GM18505 (cell line): ENCODE data around the gene POLR1D.

Experiments used
- ATAC-seq: cut with Tn5 transposase; IDR thresholded peaks from one replicate; pipeline ENCODE4 v1.9.1; 2021; ENCODE audit not compliant: unreplicated experiment
- POLR2A ChIP-seq: IDR thresholded peaks from 4 replicates; pipeline ENCODE4 v1.6.1; 2011; ENCODE audit warnings: borderline replicate concordance; ENCODE audit not compliant: insufficient read depth, insufficient read length; ENCODE audit errors: extremely low read depth

Gene POLR1D

DNA sequence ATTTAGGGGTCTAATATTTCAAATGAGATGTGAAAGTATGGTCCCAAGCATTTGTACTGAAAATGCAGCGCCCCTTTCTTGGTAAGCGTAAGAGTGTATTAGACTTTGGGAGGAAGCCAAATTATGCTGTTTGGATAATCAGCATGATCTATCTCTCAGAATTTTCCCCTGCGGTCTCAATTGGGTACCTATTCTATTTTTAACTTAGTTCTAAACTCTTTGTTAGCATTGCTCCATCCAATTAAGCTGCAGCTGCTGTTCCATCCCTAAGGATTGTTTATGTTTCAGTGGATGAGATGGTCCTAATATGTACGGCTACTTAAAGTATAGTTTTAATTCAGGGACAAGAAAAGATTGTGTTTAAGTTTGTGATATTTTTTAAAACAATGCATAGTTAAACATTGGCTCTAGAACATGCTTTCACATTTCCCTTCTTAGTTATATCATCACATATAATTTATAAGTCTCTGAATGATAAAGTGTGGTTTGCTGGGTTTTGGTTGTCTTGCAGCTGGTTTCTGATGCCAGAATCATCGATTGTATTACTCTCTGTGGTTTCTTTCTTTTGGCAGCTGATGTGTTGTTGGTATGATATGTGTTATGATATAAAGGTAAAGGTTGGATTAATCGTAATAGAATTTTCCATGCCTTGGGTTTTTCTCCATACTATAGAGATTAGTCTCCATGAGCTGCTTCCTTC lies 15.0 kb downstream of the POLR1D start:
- no peak for TF ChIP-seq POLR2A

DNA sequence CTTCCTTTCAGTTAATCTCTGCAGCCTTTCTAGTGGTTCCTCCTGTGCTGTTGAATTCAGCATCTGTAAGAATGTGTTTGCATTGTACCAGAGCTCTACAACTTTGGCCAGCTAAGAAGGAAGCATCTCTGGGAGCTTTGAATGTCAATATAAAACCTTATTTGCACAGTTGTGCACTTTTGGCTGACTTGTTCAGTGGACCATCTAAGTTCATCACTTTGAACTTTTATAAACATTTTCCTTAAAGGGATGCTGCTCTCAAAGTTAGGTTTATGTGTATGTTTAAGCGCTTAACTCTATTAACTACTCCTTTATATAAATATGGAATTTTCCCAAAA lies 15.6 kb downstream of the POLR1D start:
- TF ChIP-seq POLR2A: no peak
- ATAC-seq: no peak

More for the DNA sequence above, 15.0 kb downstream of the POLR1D start:
- no peak for ATAC-seq

DNA sequence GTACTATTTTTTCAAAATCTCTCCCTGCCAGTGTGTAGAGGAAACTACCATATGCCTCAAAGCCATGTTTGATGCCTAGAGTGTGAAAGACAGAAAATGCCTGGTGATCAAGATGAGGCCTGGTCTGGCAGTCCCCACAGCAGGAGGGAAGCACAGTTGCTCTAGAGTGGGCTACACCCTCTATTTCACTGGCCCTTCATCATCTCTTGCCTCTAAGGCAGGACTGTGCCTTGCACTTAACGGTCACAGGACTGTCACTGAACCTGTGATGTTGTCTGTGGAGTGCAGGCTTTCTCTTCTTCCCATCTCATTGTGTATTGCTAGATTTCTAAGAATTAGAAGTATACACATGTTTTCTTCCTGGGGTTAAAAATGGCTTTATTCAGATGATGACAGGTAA lies 16.3 kb downstream of the POLR1D start:
- TF ChIP-seq POLR2A: no peak
- ATAC-seq: no peak

DNA sequence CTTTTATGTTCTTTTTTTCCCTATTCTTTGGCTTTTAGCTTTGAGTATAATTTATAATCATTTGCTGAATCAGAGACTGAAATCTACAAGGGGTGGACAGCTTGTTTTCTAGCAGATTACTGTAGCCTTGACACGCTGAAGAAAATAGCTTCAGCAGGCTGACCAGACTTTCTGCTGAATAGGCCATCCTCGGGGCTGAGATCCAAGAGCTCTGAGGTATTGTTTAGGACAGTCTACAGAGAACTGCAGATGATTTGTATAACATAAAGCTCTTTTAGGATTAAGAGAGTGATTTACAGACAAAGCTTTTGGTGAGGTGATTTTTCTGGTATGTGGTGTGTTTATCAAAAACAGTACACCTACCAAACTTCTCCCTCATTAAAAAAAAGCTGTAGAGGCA lies 16.8 kb downstream of the POLR1D start:
- no peak for ATAC-seq
- TF ChIP-seq POLR2A: no peak

DNA sequence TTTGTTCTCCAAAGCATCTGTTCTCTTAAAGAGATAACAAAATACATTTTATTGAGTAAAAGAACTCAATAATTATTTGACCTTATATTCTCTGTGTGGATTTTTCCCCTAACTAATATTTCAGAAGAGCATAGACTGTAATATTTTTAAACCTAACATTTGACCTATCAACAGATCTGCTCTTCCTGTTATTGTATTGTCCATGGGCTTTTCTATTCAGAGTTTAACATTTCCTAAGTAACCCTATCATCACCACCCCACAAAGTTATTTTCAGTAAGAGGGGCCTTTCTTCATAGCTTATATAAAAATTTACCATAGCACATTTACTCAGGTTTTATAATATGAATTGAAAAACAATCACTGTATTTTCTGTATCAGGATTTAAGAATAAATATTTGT lies 17.5 kb downstream of the POLR1D start:
- no peak for ATAC-seq
- TF ChIP-seq POLR2A: no peak

DNA sequence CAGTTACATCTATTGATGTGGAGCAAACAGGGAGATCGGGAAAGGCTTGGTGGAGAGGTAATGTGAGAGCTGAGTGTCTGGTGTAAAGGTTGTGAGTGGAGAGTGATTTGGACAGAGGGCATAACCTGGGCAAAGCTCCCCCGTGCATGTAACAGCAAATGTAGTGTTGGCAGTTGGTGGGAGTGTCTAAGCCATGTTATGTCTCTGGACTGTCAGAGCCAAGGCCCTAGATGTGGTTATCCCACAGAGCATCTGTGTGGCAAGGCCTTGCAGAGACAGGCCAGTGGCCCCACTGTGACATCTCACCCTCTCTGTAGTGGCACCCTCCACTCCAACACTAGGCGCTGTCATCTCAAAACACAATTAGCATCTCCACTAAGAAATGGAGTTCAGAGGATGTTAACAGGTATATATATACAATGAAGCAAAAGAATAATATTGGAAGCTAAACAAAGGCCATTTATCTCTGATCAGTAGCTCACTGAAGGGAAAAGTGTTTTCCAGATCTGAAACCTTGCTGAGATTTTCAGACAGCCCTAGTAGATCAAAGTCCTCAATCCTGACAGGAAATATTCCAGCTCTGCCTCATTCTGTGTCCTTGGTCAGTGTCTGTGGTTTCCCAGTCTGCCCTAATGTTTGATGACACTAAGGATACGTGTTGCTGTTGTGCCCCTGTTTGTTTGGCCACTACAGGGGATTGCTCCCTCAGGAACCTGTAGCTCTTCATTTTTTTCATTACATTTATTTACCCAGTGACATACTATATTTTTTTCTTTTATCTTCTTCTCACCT lies 20.2 kb downstream of the POLR1D start:
- ATAC-seq: no peak
- TF ChIP-seq POLR2A: no peak

DNA sequence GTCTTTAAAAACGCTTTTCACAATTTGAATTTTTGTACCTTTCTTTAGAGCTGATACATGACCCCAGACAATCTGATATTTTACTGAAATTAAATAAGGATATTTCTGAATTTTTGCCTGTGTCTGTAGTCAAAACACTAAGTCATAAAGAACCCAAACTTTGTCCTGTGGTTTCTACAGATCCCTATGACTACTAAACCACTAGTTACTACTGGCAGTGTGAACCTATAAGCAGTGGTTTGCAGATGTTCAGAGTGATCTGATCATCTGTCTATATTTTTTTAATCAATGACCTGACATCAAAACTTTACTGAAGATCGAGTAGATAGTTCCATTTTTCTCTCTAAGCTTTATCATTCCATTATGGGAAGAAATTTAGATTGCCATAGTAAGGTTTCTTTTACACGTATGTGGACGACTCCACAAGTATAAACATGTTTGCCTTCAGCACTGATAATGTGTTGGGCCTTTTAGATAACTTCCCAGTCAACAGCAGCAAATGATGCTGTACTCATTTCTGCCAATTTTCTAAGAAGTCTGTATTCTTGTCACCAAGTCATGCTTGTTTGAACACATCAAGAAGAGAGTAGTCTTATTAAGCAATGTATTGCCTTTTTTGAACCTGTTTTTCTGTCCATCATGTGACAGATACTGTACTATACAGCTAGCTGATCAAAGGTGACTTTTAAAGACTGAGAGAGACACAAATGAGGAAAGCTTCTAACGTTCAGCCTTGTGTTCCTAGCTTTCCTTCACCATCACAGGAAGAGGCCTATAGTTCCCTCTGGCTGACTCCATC lies 21.8 kb downstream of the POLR1D start:
- ATAC-seq: no peak
- TF ChIP-seq POLR2A: no peak

DNA sequence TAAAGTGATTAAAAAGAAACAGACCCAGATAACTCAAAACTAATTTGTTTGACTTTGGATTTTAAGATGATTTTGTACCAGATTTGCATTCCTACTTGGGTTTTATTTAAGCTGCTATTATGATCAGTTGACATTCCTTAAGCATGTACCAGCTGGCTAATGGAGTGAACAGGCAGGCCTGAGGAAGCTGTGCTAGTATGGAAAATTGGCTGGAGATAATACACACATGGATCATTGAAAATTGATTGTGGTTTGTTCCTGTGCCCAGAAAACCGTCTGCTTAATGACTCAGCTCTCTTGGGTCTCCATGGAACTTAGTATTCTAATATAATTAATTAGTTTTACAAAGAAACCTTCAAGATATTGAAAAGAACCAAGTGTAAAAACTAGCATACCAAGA lies 22.6 kb downstream of the POLR1D start:
- ATAC-seq: no peak
- no peak for TF ChIP-seq POLR2A

DNA sequence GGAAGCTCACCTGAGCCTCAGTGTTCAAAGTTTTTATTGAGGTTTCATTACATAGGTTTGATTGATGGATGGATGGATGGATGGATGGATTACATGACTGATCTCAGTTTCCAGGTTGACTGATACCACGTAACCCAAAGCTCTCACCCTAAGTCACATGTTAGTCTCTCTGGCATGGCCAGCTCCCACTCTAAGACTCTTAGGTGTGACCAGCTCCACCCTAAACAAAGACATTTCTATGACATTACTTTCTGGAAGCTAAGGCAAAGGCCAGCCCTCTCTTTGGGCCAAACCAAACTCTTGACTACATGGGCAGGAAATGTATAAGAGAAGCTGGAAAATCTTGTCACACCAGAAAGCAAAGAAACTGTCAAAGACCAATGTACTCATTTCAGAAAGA lies 28.6 kb downstream of the POLR1D start:
- no peak for TF ChIP-seq POLR2A
- ATAC-seq: no peak

DNA sequence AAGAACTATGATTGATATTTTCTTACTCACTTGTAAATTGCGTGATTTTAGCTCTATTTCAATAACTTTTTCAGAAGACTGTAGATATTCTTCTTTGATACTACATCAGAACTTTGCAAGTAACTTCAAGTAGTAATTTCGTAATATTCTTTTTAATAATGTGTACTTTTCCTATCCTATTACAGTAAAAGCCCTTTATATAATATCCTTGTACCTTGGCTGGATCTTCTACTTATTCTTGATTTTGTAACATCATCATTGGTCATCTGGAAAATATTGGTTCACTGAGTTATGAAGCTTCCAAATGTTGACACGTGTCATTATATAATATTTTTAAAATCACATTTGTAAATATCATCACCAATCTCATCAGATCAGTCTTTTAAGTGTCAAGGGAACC lies 32.4 kb downstream of the POLR1D start:
- ATAC-seq: no peak

DNA sequence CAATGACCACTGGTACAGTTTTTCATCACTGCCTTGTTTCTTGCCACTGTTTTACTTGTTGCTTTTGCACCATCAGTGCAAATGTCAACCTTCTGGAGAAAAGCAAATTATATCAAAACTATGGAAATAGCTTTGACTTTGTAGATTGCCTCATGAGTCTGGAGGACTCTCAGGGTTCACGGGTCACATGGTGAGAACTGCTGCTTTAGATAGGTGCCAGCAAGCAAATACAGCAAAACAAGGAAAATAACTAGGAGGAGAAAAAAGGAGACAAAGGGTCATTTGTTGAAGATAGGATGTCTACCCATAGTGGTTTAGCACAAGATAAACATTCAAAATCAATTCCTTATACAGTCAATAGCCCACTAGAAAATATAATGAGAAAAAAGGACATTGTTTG lies 33.1 kb downstream of the POLR1D start:
- no peak for TF ChIP-seq POLR2A
- ATAC-seq: no peak

More for the DNA sequence above, 32.4 kb downstream of the POLR1D start:
- no peak for TF ChIP-seq POLR2A

DNA sequence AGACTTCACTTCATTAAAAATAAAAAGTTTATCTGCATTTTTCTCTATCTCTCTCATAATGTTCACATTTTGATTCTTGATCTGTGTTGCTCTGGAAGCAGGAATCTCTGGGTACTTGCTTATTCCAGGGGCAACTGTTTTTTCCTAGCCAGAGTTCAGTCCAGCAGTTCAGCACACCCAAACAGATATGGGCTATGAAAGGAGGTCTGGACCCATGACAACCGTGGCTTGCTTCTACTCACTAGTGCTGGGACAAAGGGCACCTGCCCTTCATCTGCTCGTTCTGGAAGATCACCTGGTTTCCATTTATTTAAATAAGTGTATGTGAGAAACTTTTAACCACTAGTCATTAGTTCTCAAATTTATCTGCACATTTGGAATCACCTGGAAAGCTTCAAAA lies 36.0 kb downstream of the POLR1D start:
- ATAC-seq: no peak
- no peak for TF ChIP-seq POLR2A

DNA sequence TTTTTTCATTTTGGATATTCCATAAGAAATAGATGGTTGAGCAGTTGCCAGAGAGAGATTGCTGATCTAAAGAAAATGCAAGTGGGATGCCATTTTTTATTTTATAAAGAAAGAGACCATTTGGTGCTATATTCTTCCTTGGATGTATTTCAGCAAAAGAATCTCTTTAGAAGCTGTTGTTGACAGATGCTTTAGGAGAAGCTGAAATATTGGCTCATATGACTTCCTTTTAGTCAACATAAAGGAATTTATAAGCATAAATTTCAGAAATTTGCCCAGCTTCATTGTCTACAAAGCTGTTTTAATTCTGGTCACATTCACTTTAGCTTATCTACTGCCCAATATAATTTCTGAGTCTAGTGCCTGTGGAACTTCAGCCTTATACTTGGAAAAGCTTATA lies 36.9 kb downstream of the POLR1D start:
- no peak for ATAC-seq

More for the DNA sequence above, 36.9 kb downstream of the POLR1D start:
- TF ChIP-seq POLR2A: no peak
